NT2/D1 (cell line): ENCODE results near the gene FHAD1.

Experiments
- DNase-seq: peaks from one replicate; pipeline ENCODE4 v3.0.0-alpha.2; 2011; ENCODE audit warnings: low read depth, low spot score
- H3K27me3 ChIP-seq: 2 replicates; pipeline ENCODE4 v1.6.0; 2011; ENCODE audit warnings: mild to moderate bottlenecking; ENCODE audit not compliant: insufficient read length, insufficient read depth
- H3K36me3 ChIP-seq: 2 replicates; pipeline ENCODE4 v1.6.1; 2011; ENCODE audit warnings: mild to moderate bottlenecking, low read length, mixed read lengths; ENCODE audit not compliant: insufficient read depth, insufficient read length
- H3K4me1 ChIP-seq: 2 replicates; pipeline ENCODE4 v1.5.1; 2011; ENCODE audit not compliant: insufficient read depth, insufficient read length
- H3K4me3 ChIP-seq: 2 replicates; pipeline ENCODE4 v1.5.1; 2011; ENCODE audit warnings: low read depth; ENCODE audit not compliant: insufficient read length
- H3K9ac ChIP-seq: 2 replicates; pipeline ENCODE4 v1.6.0; 2011; ENCODE audit warnings: low read depth; ENCODE audit not compliant: insufficient read length
- H3K9me3 ChIP-seq: 2 replicates; pipeline ENCODE4 v1.5.1; 2011; ENCODE audit warnings: mild to moderate bottlenecking, low read length; ENCODE audit not compliant: insufficient read depth
- SUZ12 ChIP-seq: IDR thresholded peaks from 2 replicates; pipeline ENCODE4 v1.6.1; 2011; ENCODE audit not compliant: insufficient read length, insufficient read depth; ENCODE audit errors: extremely low read depth
- YY1 ChIP-seq: IDR thresholded peaks from 2 replicates; pipeline ENCODE4 v1.6.1; 2011; ENCODE audit not compliant: insufficient read length, insufficient read depth
- ZNF274 ChIP-seq: IDR thresholded peaks from 2 replicates; pipeline ENCODE4 v1.6.1; 2011; ENCODE audit warnings: mild to moderate bottlenecking, low read depth, low read length

FHAD1 gene

GRCh38 chr1:15316510-15316909 is 69.5 kb downstream of the FHAD1 start:
- no peaks in the 10 kb centered on the region for H3K4me1 ChIP-seq
- DNase-seq: no peak
- H3K36me3 ChIP-seq: no peaks in the 10 kb centered on the region
- no peak overlapping the region for H3K4me3 ChIP-seq
- H3K9me3 ChIP-seq: peaks cover 9% of the 10 kb centered on the region
- no peak overlapping the region for H3K9ac ChIP-seq
- H3K27me3 ChIP-seq: no peaks in the 10 kb centered on the region
- TF ChIP-seq YY1 (no peak), SUZ12 (no peak), ZNF274 (no peak)

DNA sequence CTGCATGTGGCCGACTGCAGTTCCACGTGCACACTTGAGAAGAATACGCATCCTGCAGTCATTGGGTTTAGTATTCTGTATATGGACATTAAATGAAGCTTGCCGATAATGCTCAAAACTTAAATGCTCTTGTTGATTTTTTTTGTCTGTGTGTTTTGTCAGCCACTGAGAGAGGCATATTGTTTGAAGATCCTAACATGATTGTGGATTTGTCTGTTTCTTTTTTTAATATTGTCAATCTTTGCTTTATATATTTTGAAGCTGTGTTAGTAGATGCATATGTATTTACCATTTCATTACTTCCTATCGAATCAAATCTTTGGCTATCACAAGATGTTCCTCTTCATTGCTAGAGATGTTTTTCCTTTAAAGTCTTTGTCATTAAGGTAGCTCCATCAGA is 73.2 kb downstream of the FHAD1 start:
- TF ChIP-seq YY1 (no peak), ZNF274 (no peak), SUZ12 (no peak)
- Histone ChIP-seq H3K9ac (no peak overlapping the region), H3K4me1 (peaks cover 2% of the 10 kb centered on the region), H3K36me3 (no peaks in the 10 kb centered on the region), H3K4me3 (no peak overlapping the region), H3K27me3 (no peaks in the 10 kb centered on the region), H3K9me3 (peaks cover 9% of the 10 kb centered on the region)
- DNase-seq: no peak

DNA sequence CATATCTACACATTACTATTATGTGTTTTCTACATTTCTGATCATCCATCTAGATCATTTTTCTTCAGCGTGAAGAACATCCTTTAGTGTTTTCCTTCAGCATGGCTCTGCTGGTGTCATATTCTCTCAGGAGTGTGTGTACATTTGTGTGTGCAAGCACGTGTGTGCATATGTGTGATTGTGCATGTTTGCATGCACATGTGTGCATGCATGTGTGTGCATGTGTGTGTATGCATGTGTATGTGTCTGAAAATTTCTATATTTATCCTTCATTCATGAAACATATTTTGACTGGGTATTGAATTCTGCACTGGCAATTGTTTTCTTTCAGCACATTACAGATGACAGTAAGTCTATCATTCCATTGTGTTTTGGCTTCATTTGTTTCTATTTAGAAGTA is 74.6 kb downstream of the FHAD1 start:
- no peak for TF ChIP-seq ZNF274
- no peak for TF ChIP-seq YY1
- no peak for TF ChIP-seq SUZ12
- no peak for DNase-seq
- H3K9ac ChIP-seq: no peak overlapping the region
- no peak overlapping the region for H3K4me3 ChIP-seq
- no peaks in the 10 kb centered on the region for H3K27me3 ChIP-seq
- no peaks in the 10 kb centered on the region for H3K36me3 ChIP-seq
- peaks cover 9% of the 10 kb centered on the region for H3K9me3 ChIP-seq
- H3K4me1 ChIP-seq: peaks cover 2% of the 10 kb centered on the region

DNA sequence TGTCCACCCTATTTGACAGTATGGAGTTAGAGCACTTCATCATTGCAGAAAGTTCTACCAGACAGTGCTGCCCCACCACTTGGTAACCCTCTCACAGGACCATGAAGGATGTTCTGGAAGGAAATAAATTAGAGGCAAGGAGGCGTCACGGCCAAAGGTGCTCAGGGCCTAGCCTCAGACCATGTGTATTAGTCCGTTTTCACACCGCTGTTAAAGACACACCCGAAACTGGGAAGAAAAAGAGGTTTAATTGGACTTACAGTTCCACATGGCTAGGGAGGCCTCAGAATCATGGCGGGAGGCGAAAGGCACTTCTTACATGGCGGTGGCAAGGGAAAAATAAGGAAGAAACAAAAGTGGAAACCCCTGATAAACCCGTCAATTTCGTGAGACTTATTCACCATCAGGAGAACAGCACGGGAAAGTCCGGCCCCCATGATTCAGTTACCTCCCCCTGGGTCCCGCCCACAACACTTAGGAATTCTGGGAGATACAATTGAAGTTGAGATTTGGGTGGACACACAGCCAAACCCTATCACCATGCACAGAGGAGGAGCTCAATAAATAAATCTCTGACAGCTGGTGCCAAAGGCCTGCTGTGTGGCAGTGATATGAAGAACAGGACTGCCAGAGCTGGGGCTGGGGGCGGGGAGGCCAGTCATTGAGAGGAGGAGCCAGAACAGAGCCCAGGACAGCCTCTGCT is 75.8 kb downstream of the FHAD1 start:
- no peak overlapping the region for H3K4me3 ChIP-seq
- no peaks in the 10 kb centered on the region for H3K36me3 ChIP-seq
- H3K9ac ChIP-seq: no peak overlapping the region
- H3K9me3 ChIP-seq: peaks cover 9% of the 10 kb centered on the region
- H3K4me1 ChIP-seq: peaks cover 2% of the 10 kb centered on the region
- DNase-seq: no peak
- no peak for TF ChIP-seq ZNF274
- no peak for TF ChIP-seq YY1
- no peak for TF ChIP-seq SUZ12
- no peaks in the 10 kb centered on the region for H3K27me3 ChIP-seq

GRCh38 chr1:15323351-15323988 is 76.4 kb downstream of the FHAD1 start:
- no peak overlapping the region for H3K4me3 ChIP-seq

DNA sequence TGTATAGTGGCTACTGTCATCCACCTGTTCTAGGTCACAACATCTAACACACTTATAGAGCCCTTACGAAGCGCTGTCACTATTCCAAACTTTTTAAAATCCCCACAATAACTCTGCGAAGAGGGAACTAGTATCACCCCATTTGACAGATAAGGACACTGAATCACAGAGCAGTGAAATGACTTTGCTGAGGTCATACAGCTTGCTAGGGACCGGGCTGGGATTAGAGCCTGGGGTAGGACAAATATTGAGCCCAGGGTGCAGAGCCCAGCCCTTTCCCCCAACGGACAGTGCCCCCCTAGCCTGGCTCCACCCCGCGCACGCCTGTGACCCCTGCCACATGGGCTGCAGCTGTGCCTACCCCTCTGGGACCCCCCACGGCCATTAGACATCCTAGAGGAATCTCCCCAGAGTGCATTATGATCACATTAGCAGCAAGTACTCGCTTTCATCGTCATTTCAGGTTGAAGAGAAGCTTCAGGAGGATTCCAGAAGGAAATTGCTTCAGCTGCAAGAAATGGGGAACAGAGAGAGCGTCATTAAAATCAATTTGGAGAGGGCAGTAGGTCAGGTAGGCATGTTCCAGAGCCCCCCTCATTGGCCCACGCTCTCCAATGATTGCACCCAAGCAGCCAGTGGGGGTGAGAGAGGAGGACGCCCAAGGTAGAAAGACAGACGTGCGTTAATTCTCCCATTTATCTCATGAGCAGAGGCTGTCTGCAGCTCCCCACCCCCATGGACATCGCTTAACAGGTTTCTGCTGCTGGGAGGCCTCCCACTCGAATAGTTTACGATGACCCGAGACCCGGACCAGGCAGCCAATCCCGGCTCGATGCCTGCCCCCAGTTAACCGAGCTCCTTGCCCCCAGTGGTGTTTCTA is 77.2 kb downstream of the FHAD1 start:
- peaks cover 2% of the 10 kb centered on the region for H3K4me1 ChIP-seq
- no peak for DNase-seq
- H3K36me3 ChIP-seq: no peaks in the 10 kb centered on the region
- peaks cover 9% of the 10 kb centered on the region for H3K9me3 ChIP-seq
- no peak overlapping the region for H3K9ac ChIP-seq
- no peaks in the 10 kb centered on the region for H3K27me3 ChIP-seq
- no peak for TF ChIP-seq ZNF274
- TF ChIP-seq YY1: no peak
- TF ChIP-seq SUZ12: no peak
- H3K4me3 ChIP-seq: no peak overlapping the region

More at GRCh38 chr1:15323351-15323988, 76.4 kb downstream of the FHAD1 start:
- Histone ChIP-seq H3K9ac (no peak overlapping the region), H3K36me3 (no peaks in the 10 kb centered on the region), H3K9me3 (peaks cover 9% of the 10 kb centered on the region), H3K4me1 (peaks cover 2% of the 10 kb centered on the region), H3K27me3 (no peaks in the 10 kb centered on the region)
- DNase-seq: peak; percentile 39
- no peak for TF ChIP-seq SUZ12
- TF ChIP-seq YY1: no peak
- TF ChIP-seq ZNF274: no peak
